Measurements from ENCODE around the gene CTNNA1.
"Not testable (repeated sequence)": the region's sequence is repeated elsewhere in the genome, so short reads cannot be mapped to it uniquely, and the experiment has no call there.

CTNNA1 gene

GRCh38 chr5:138905541-138905940 is 152.3 kb downstream of the CTNNA1 start:
- no peak for DNase-seq

- DNase-seq: no peak
Observed at GRCh38 chr5:138909734-138910133, 156.5 kb downstream of the CTNNA1 start.

GRCh38 chr5:138910546-138911185 is 157.4 kb downstream of the CTNNA1 start:
- no peak for DNase-seq

GRCh38 chr5:138911441-138911840 is 158.2 kb downstream of the CTNNA1 start:
- no peak for DNase-seq

GRCh38 chr5:138912093-138912492 is 158.9 kb downstream of the CTNNA1 start:
- DNase-seq: no peak

- no peak for DNase-seq
Observed at GRCh38 chr5:138913773-138914172, 160.5 kb downstream of the CTNNA1 start.

- no peak for DNase-seq
Observed at GRCh38 chr5:138914338-138914737, 161.1 kb downstream of the CTNNA1 start.

- no peak for DNase-seq
Observed at GRCh38 chr5:138918686-138919085, 165.5 kb downstream of the CTNNA1 start.

- DNase-seq: no peak
Observed at GRCh38 chr5:138920181-138920580, 167.0 kb downstream of the CTNNA1 start.

- not testable (repeated sequence) for DNase-seq
Observed at GRCh38 chr5:138921362-138921761, 168.1 kb downstream of the CTNNA1 start.

GRCh38 chr5:138922494-138922893 is 169.3 kb downstream of the CTNNA1 start:
- DNase-seq: no peak

- no peak for DNase-seq
Observed at GRCh38 chr5:138925090-138925635, 171.9 kb downstream of the CTNNA1 start.

- no peak for DNase-seq
Observed at GRCh38 chr5:138926257-138926656, 173.0 kb downstream of the CTNNA1 start.

GRCh38 chr5:138926688-138927448 is 173.6 kb downstream of the CTNNA1 start:
- no peak for DNase-seq

GRCh38 chr5:138927544-138927943 is 174.3 kb downstream of the CTNNA1 start:
- no peak for DNase-seq

GRCh38 chr5:138927979-138928378 is 174.8 kb downstream of the CTNNA1 start:
- no peak for DNase-seq

GRCh38 chr5:138929571-138929955 is 176.3 kb downstream of the CTNNA1 start:
- no peak for DNase-seq

- no peak for DNase-seq
Observed at GRCh38 chr5:138930371-138931097, 177.3 kb downstream of the CTNNA1 start.

GRCh38 chr5:138932171-138932810 is 179.1 kb downstream of the CTNNA1 start:
- no peak for DNase-seq

- no peak for DNase-seq
Observed at GRCh38 chr5:138933522-138934290, 180.5 kb downstream of the CTNNA1 start.

GRCh38 chr5:138934971-138935370 is 181.7 kb downstream of the CTNNA1 start:
- DNase-seq: no peak

GRCh38 chr5:138935466-138935865 is 182.2 kb downstream of the CTNNA1 start:
- no peak for DNase-seq

All from NK-92 treated with Interleukin-12 subunit alpha and Interleukin-12 subunit beta, amount 100 ng/mL, for 24 hours (cell line).